SK-N-SH (cell line): ENCODE data around the gene UBE2N.

Experiments used
- CHD2 ChIP-seq: fragments of 150-350 bp; IDR thresholded peaks from 2 replicates; pipeline ENCODE4 v1.6.1; 2018; ENCODE audit warnings: low read length; ENCODE audit not compliant: partially characterized antibody
- CTCF ChIP-seq: fragments of 200-600 bp; sonication (generic); IDR thresholded peaks from 2 replicates; pipeline ENCODE4 v1.6.1; 2017; ENCODE audit warnings: antibody characterized with exemption, mild to moderate bottlenecking, moderate library complexity
- EP300 ChIP-seq, 2 experiments: IDR thresholded peaks; 2 replicates each; pipeline versions ENCODE4 v1.4.0 to v1.6.1; 2012; ENCODE audit warnings: borderline replicate concordance in 1 of 2, low read depth in 1 of 2, low read length in 1 of 2
- EZH2phosphoT487 ChIP-seq: fragments of 200-600 bp; sonication (generic); IDR thresholded peaks from 2 replicates; pipeline ENCODE4 v1.6.1; 2017; ENCODE audit warnings: low read depth, mixed run types, mild to moderate bottlenecking, antibody characterized with exemption, moderate library complexity, borderline replicate concordance
- MXI1 ChIP-seq: IDR thresholded peaks from 2 replicates; pipeline ENCODE4 v1.6.1; 2012; ENCODE audit warnings: mild to moderate bottlenecking, low read depth, low read length, improper control_type of control experiment
- POLR2AphosphoS5 ChIP-seq: IDR thresholded peaks from 2 replicates; pipeline ENCODE4 v1.6.1; 2012; ENCODE audit warnings: low read depth, low read length
- YY1 ChIP-seq: IDR thresholded peaks from 2 replicates; pipeline ENCODE4 v1.4.0; 2012; ENCODE audit warnings: low read depth, mild to moderate bottlenecking
- TF ChIP-seq, protein P1 (sequence below): fragments of 150-350 bp; IDR thresholded peaks from 2 replicates; pipeline ENCODE4 v1.6.1; 2016; ENCODE audit warnings: mild to moderate bottlenecking, low read depth, low read length

DNA sequence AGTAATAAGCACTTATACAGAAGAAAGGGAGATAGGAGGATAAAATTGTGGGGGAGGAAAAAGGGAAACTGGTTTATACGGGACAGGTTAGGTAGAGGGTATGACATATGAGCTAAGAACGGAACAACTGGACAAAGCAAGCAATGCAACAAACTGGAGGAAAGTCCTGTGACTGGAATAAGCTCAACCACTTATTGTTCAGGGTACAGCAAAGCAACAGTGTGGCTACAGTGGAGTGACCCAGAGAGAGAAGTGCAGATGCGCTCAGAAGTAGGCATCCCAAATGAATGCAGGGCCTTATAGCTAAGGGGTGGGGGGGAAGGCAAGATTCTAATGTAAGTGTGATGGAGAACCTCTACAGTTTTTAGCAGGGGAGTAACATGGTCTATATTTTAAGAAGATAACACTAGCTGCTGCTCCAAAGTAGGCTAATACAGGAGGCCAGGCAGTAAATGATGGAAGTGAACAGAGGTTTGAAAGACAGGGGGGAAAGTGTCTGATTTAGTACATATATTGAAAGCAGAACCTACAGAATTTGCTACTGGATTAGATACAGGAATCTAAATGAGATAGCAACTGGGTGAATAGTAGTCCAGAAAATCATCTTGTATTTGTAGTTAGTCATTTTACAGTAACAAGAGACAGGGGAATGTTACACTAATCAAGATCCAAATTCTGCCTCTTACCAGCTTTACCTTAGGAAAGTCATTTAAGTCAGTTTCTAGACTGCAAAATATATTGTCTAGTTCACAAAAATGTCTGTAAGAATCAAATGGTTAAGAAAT is 3.3 kb downstream of the UBE2N start:
- TF ChIP-seq EP300 (IDR thresholded peaks at IDR 0.05; ENCODE audit: borderline replicate concordance in 1 of 2, low read depth in 1 of 2, low read length in 1 of 2), result no peak
- TF ChIP-seq YY1, result no peak
- no peak for TF ChIP-seq MXI1
- TF ChIP-seq CHD2, result no peak
- TF ChIP-seq CTCF, result no peak
- TF ChIP-seq POLR2AphosphoS5, result no peak
- no peak for TF ChIP-seq EZH2phosphoT487
- TF ChIP-seq, protein P1, sequence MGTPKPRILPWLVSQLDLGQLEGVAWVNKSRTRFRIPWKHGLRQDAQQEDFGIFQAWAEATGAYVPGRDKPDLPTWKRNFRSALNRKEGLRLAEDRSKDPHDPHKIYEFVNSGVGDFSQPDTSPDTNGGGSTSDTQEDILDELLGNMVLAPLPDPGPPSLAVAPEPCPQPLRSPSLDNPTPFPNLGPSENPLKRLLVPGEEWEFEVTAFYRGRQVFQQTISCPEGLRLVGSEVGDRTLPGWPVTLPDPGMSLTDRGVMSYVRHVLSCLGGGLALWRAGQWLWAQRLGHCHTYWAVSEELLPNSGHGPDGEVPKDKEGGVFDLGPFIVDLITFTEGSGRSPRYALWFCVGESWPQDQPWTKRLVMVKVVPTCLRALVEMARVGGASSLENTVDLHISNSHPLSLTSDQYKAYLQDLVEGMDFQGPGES, result no peak
